ENCODE results near the gene PLEKHA8.

- TF ChIP-seq CTCF (IDR thresholded peaks at IDR 0.05) (no peak), POLR2A (IDR thresholded peaks at IDR 0.05) (no peak), EP300 (IDR thresholded peaks at IDR 0.05) (no peak), POLR2AphosphoS5 (IDR thresholded peaks at IDR 0.05) (no peak)
Observed at GRCh38 chr7:30165590-30165989, 137.4 kb downstream of the PLEKHA8 start.
